IMR-90 (cell line): ENCODE measurements around the gene TEKT5. TPM values are rescaled to one million over a fixed set of nuclear protein-coding genes. Genes with fewer than 3 reads are reported as not detected.

Source experiments
- ATAC-seq: fragments of 200-7000 bp; cut with Tn5 transposase; 2 replicates; pipeline ENCODE4 v1.9.1; 2020; ENCODE audit warnings: low read depth, mild to moderate bottlenecking, moderate library complexity
- BruUV-seq: library from RNA; stranded (reverse); fragments of 400-500 nt; replicated peaks from 2 replicates; lab custom pipeline; 2021; lab: Mats Ljungman, UMichigan
- CTCF ChIA-PET: fragments of 300-600 bp; formaldehyde crosslinking; extraction: SDS; loops from one replicate; lab custom pipeline; 2021; ENCODE audit warnings: antibody characterized with exemption; lab: Yijun Ruan, JAX
- POLR2A ChIA-PET: fragments of 300-600 bp; sonication (Branson Sonifier 250); formaldehyde crosslinking; loops from one replicate; lab custom pipeline; 2022; ENCODE audit warnings: antibody characterized with exemption; ENCODE audit not compliant: unreplicated experiment; lab: Charles Lee
- DNase-seq: peaks from one replicate; pipeline ENCODE4 v3.0.0; 2013
- H2AFZ ChIP-seq: replicated peaks from 2 replicates; pipeline ENCODE3; 2013; ENCODE audit warnings: low read length, mild to moderate bottlenecking; ENCODE audit not compliant: poor library complexity
- H2AK5ac ChIP-seq: 2 replicates; pipeline ENCODE4 v1.6.1; 2013; ENCODE audit warnings: low read depth, low read length, inconsistent platforms
- H2AK9ac ChIP-seq: replicated peaks from 2 replicates; pipeline ENCODE3; 2013; ENCODE audit warnings: mild to moderate bottlenecking, low read depth, low read length, moderate library complexity; ENCODE audit not compliant: poor library complexity
- H2BK120ac ChIP-seq: 2 replicates; pipeline ENCODE4 v1.6.1; 2013; ENCODE audit warnings: low read depth, low read length, inconsistent platforms
- H2BK15ac ChIP-seq: 3 replicates; pipeline ENCODE4 v1.6.1; 2013; ENCODE audit warnings: low read depth, low read length, inconsistent platforms
- H2BK20ac ChIP-seq: 2 replicates; pipeline ENCODE4 v1.6.1; 2013; ENCODE audit warnings: low read depth, mild to moderate bottlenecking, inconsistent platforms, low read length, moderate library complexity
- H2BK5ac ChIP-seq: 2 replicates; pipeline ENCODE4 v1.6.1; 2013; ENCODE audit warnings: mild to moderate bottlenecking, low read depth, low read length, inconsistent platforms; ENCODE audit not compliant: poor library complexity, severe bottlenecking
- H3K14ac ChIP-seq: replicated peaks from 2 replicates; pipeline ENCODE4 v1.6.1; 2013; ENCODE audit warnings: low read depth, low read length, inconsistent platforms
- H3K18ac ChIP-seq: 2 replicates; pipeline ENCODE4 v1.6.1; 2013; ENCODE audit warnings: low read depth, low read length, control low read depth
- H3K23ac ChIP-seq: 2 replicates; pipeline ENCODE4 v1.6.1; 2013; ENCODE audit warnings: low read depth, low read length, inconsistent platforms
- H3K27ac ChIP-seq: 2 replicates; pipeline ENCODE4 v1.5.1; 2013; ENCODE audit warnings: mild to moderate bottlenecking, control low read depth, low read length; ENCODE audit not compliant: insufficient read depth
- H3K27me3 ChIP-seq: 2 replicates; pipeline ENCODE4 v1.6.1; 2013; ENCODE audit warnings: low read length; ENCODE audit not compliant: control insufficient read depth, insufficient read depth
- H3K36me3 ChIP-seq: 2 replicates; pipeline ENCODE4 v1.6.1; 2013; ENCODE audit warnings: low read length, mixed read lengths; ENCODE audit not compliant: control insufficient read depth, insufficient read depth
- H3K4ac ChIP-seq: 2 replicates; pipeline ENCODE4 v1.6.1; 2013; ENCODE audit warnings: low read depth, low read length, inconsistent platforms
- H3K4me1 ChIP-seq: 2 replicates; pipeline ENCODE4 v1.6.1; 2013; ENCODE audit warnings: low read length, mixed read lengths; ENCODE audit not compliant: control insufficient read depth, insufficient read depth
- H3K4me2 ChIP-seq: 2 replicates; pipeline ENCODE4 v1.6.1; 2013; ENCODE audit warnings: low read depth, mild to moderate bottlenecking, control low read depth, low read length, moderate library complexity
- H3K4me3 ChIP-seq: 2 replicates; pipeline ENCODE4 v1.5.1; 2013; ENCODE audit warnings: low read depth, mild to moderate bottlenecking, control low read depth, low read length, moderate library complexity; ENCODE audit not compliant: insufficient read depth
- H3K56ac ChIP-seq: 2 replicates; pipeline ENCODE4 v1.6.1; 2013; ENCODE audit warnings: low read length, inconsistent platforms; ENCODE audit not compliant: insufficient read depth; ENCODE audit errors: extremely low read depth
- H3K79me1 ChIP-seq, 2 experiments: 2 replicates each; pipeline ENCODE4 v1.6.1; 2013; ENCODE audit warnings: low read length in 2 of 2, inconsistent platforms in 1 of 2, low read depth in 1 of 2
- H3K9ac ChIP-seq: 2 replicates; pipeline ENCODE4 v1.6.1; 2013; ENCODE audit warnings: low read depth, low read length, control low read depth
- H3K9me1 ChIP-seq: 2 replicates; pipeline ENCODE4 v1.6.1; 2013; ENCODE audit warnings: low read length, inconsistent platforms; ENCODE audit not compliant: insufficient read depth
- H3K9me3 ChIP-seq: 2 replicates; pipeline ENCODE4 v1.6.1; 2013; ENCODE audit warnings: low read length; ENCODE audit not compliant: control insufficient read depth, insufficient read depth
- H4K20me1 ChIP-seq: 2 replicates; pipeline ENCODE4 v1.6.1; 2013; ENCODE audit warnings: low read length, inconsistent platforms; ENCODE audit not compliant: insufficient read depth
- H4K5ac ChIP-seq: 2 replicates; pipeline ENCODE4 v1.6.1; 2013; ENCODE audit warnings: mild to moderate bottlenecking, low read depth, low read length, control low read depth
- H4K8ac ChIP-seq, 2 experiments: 2 replicates each; pipeline ENCODE4 v1.6.1; 2013; ENCODE audit warnings: low read depth in 2 of 2, low read length in 2 of 2, control low read depth in 1 of 2, inconsistent platforms in 1 of 2
- H4K91ac ChIP-seq: 2 replicates; pipeline ENCODE4 v1.6.1; 2013; ENCODE audit warnings: low read depth, low read length, inconsistent platforms; ENCODE audit not compliant: insufficient read depth
- CEBPB ChIP-seq: IDR thresholded peaks from 2 replicates; pipeline ENCODE4 v1.6.1; 2012; ENCODE audit warnings: low read depth, low read length, improper control_type of control experiment
- RFX5 ChIP-seq: IDR thresholded peaks from 2 replicates; pipeline ENCODE4 v1.8.0; 2012; ENCODE audit warnings: low read depth, mild to moderate bottlenecking, low read length, moderate library complexity
- WGBS, 2 experiments: methylation state at CpG; one replicate each; pipeline versions ENCODE4 v1.1.5 to v1.1.7; 2013; ENCODE audit warnings: missing lambda C conversion rate in 2 of 2; ENCODE audit not compliant: insufficient read length in 1 of 2; ENCODE audit errors: extremely low coverage in 2 of 2; 5-methylcytosine and 5-hydroxymethylcytosine counted together
- dilution Hi-C: fragments of 300-500 bp; cut with HindIII; formaldehyde crosslinking; loops from one replicate; pipeline ENCODE4 v1.14.3; 2018; ENCODE audit warnings: low sequenced_read_pairs; ENCODE audit not compliant: unreplicated experiment
- in situ Hi-C: fragments of 300-500 bp; cut with MboI; formaldehyde crosslinking; loops from 3 replicates; pipeline ENCODE4 v1.14.3; 2019; ENCODE audit warnings: low sequenced_read_pairs, inconsistent platforms, mixed read lengths
- intact Hi-C: fragments of 100-400 bp; cut with micrococcal nuclease; formaldehyde crosslinking; loops from 2 replicates; pipeline ENCODE4 v1.10.0; 2022
- polyA plus RNA-seq, 3 experiments: library from polyadenylated mRNA; depleted of rRNA; stranded (reverse); fragments of >200 nt; gene quantifications; 2 replicates each; pipeline ENCODE4 v1.2.3, GENCODE V29; 2012; ENCODE audit warnings: low replicate concordance in 1 of 3
- total RNA-seq: library from RNA; depleted of rRNA; stranded (reverse); fragments of >200 nt; gene quantifications from 2 replicates; pipeline ENCODE4 v1.2.3, GENCODE V29; 2012

TEKT5 gene
- total and polyA plus RNA-seq, 2 of the 4 experiments (the other 2 are of a cell fraction) = 0.17 TPM; not detected in 1

- Histone ChIP-seq H3K4me1 (no peaks in the 10 kb centered on the region), H2BK5ac (no peak overlapping the region), H3K18ac (no peak overlapping the region), H3K56ac (no peak overlapping the region), H3K36me3 (no peaks in the 10 kb centered on the region), H4K8ac (no peak overlapping the region), H4K20me1 (no peaks in the 10 kb centered on the region), H2AK5ac (no peak overlapping the region), H2BK20ac (no peak overlapping the region), H3K4ac (no peak overlapping the region), H3K4me3 (no peak overlapping the region), H3K27ac (no peak overlapping the region), H2AK9ac (no peak overlapping the region), H3K27me3 (peaks cover 17% of the 10 kb centered on the region), H2BK120ac (no peak overlapping the region), H2BK15ac (no peak overlapping the region), H3K9ac (no peak overlapping the region), H3K14ac (no peak overlapping the region), H4K91ac (no peak overlapping the region), H3K23ac (no peak overlapping the region), H4K5ac (no peak overlapping the region), H3K79me1 (no peaks in the 10 kb centered on the region), H2AFZ (peak overlapping the region; percentile 33), H3K9me1 (no peaks in the 10 kb centered on the region), H3K9me3 (no peaks in the 10 kb centered on the region), H3K4me2 (no peak overlapping the region)
- no TSS peak for BruUV-seq
- TF ChIP-seq CEBPB (no peak), RFX5 (no peak)
- CTCF ChIA-PET = no interaction called here
- dilution Hi-C loops = no loop called here
- WGBS, 2 experiments = 80% methylated on average over 4 of the region's 9 CpGs; no CpG with 5 or more reads in 1 of the 2 experiments
- intact Hi-C loops = no loop called here
- in situ Hi-C loops = no loop called here
- no peak for ATAC-seq
- POLR2A ChIA-PET = no interaction called here
- DNase-seq = no peak
These were observed 100.3 kb downstream of the TEKT5 start for GRCh38 chr16:10594312-10594950.
